Cardiac muscle cell (in vitro differentiated cells and primary cell): ENCODE results near the gene ACIN1. TPM values are rescaled to one million over a fixed set of nuclear protein-coding genes. Genes with fewer than 3 reads are reported as not detected.
A peak's percentile ranks its signal among the peaks of the same experiment; 100 is the strongest.

ENCODE experiments used
- DNase-seq, 2 donors: peaks; one replicate each; pipeline versions ENCODE4 v3.0.0 to v3.0.0-alpha.2; 2010 to 2017; ENCODE audit warnings: low read depth in 1 of 2, low spot score in 1 of 2
- H3K27ac ChIP-seq: fragments of 200-600 bp; sonication (generic); 2 replicates; pipeline ENCODE4 v1.5.1; 2016
- H3K27me3 ChIP-seq: fragments of 200-600 bp; sonication (generic); 2 replicates; pipeline ENCODE4 v1.6.0; 2016; ENCODE audit warnings: control low read depth
- H3K36me3 ChIP-seq: fragments of 200-600 bp; sonication (generic); 2 replicates; pipeline ENCODE4 v1.5.1; 2016; ENCODE audit warnings: control low read depth
- H3K4me1 ChIP-seq: fragments of 200-600 bp; sonication (generic); 2 replicates; pipeline ENCODE4 v1.8.1; 2017; ENCODE audit warnings: low read depth, mild to moderate bottlenecking, mixed run types
- H3K4me3 ChIP-seq: fragments of 200-600 bp; sonication (generic); 2 replicates; pipeline ENCODE4 v1.5.1; 2016; ENCODE audit warnings: mild to moderate bottlenecking
- H3K9me3 ChIP-seq: fragments of 200-600 bp; sonication (generic); 2 replicates; pipeline ENCODE4 v1.5.1; 2017; ENCODE audit warnings: low read depth, mild to moderate bottlenecking, control low read depth
- polyA plus RNA-seq: library from polyadenylated mRNA; unstranded; fragments of >200 nt; fragmentation: Nextera tagmentation; extraction: Ambion mirVana; gene quantifications from 2 replicates; pipeline ENCODE4 v1.2.1, GENCODE V29; 2016
- total RNA-seq: library from RNA; depleted of rRNA; stranded (reverse); fragments of >200 nt; gene quantifications from 2 replicates; pipeline ENCODE4 v1.2.3, GENCODE V29; 2016
- TF ChIP-seq, protein P1 (sequence below): IDR thresholded peaks from 2 replicates; pipeline ENCODE4 v1.5.1; 2012; ENCODE audit warnings: low read depth, mild to moderate bottlenecking, low read length

ACIN1 gene
- total and polyA plus RNA-seq, 2 experiments from 2014 or later: 41.0 to 151 TPM

DNA sequence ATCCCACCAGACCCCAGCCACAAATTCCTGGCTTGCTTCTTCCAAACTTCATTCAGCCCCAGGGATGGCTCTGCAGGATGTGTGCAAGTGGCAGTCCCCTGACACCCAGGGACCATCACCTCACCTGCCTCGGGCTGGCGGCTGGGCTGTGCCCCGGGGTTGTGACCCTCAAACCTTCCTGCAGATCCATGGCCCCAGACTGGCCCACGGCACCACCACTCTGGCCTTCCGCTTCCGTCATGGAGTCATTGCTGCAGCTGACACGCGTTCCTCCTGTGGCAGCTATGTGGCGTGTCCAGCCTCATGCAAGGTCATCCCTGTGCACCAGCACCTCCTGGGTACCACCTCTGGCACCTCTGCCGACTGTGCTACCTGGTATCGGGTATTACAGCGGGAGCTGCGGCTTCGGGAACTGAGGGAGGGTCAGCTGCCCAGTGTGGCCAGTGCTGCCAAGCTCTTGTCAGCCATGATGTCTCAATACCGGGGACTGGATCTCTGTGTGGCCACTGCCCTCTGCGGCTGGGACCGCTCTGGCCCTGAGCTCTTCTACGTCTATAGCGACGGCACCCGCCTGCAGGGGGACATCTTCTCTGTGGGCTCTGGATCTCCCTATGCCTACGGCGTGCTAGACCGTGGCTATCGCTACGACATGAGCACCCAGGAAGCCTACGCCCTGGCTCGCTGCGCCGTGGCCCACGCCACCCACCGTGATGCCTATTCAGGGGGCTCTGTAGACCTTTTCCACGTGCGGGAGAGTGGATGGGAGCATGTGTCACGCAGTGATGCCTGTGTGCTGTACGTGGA is 52.6 kb downstream of the ACIN1 start, which contains the start of gene PSMB11:
Gene PSMB11 (plus strand): TSS at position 51 of the 804 bp plus-strand sequence. CDS start 14 bp downstream, at position 65.
- no peak for DNase-seq
- H3K27ac ChIP-seq: no peak within 1 kb of the TSS
- no peaks in the 10 kb centered on the region for H3K4me1 ChIP-seq
- no peaks in the 10 kb centered on the region for H3K36me3 ChIP-seq
- no peak within 1 kb of the TSS for H3K4me3 ChIP-seq
- H3K9me3 ChIP-seq: no peaks in the 10 kb centered on the region
- TF ChIP-seq, protein P1, sequence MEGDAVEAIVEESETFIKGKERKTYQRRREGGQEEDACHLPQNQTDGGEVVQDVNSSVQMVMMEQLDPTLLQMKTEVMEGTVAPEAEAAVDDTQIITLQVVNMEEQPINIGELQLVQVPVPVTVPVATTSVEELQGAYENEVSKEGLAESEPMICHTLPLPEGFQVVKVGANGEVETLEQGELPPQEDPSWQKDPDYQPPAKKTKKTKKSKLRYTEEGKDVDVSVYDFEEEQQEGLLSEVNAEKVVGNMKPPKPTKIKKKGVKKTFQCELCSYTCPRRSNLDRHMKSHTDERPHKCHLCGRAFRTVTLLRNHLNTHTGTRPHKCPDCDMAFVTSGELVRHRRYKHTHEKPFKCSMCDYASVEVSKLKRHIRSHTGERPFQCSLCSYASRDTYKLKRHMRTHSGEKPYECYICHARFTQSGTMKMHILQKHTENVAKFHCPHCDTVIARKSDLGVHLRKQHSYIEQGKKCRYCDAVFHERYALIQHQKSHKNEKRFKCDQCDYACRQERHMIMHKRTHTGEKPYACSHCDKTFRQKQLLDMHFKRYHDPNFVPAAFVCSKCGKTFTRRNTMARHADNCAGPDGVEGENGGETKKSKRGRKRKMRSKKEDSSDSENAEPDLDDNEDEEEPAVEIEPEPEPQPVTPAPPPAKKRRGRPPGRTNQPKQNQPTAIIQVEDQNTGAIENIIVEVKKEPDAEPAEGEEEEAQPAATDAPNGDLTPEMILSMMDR: no peak
- H3K27me3 ChIP-seq: no peaks in the 10 kb centered on the region

DNA sequence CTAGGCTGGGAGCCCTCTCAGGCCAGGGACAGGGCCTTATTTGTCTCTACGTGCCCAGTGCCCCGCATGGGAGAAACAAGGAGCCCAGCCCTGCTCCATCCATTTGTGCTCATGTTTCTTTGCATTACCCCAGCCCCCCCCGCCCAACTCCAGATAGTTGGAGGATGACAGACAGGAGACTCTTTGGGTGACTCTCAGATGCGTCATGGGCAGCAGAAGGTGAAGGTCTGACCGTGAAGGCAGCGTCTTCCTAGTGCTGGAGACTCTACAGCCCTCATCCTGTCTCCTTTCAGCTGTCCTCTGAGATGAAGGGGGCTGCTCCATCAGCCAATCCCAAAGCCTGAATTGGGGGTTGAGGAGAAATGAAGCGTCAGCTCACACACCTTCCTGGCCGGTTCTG is 53.2 kb downstream of the ACIN1 start:
- Histone ChIP-seq H3K27ac (no peak overlapping the region), H3K27me3 (no peaks in the 10 kb centered on the region), H3K9me3 (no peaks in the 10 kb centered on the region), H3K36me3 (no peaks in the 10 kb centered on the region), H3K4me1 (no peaks in the 10 kb centered on the region), H3K4me3 (no peak overlapping the region)
- DNase-seq: no peak
- TF ChIP-seq, protein P1: no peak

DNA sequence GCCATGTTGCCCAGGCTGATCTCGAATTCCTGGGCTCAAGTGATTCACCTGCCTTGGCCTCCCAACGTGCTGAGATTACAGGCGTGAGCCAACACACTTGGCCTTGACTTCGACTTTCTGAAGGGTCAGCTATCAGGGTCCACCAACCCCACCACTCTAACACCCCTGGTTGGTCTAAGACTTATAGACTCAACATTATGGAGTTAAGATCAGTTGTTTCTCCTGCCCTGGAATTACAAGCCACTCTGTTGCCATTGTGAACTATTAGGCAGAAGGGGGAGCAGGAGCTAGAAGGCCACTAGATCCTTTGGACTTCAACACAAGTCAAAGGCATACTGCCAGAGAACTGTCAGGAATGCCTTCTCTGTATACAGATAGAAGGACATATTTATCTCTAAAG is 54.8 kb downstream of the ACIN1 start:
- Histone ChIP-seq H3K4me3 (no peak overlapping the region), H3K36me3 (no peaks in the 10 kb centered on the region), H3K4me1 (peaks cover 4% of the 10 kb centered on the region), H3K27ac (no peak overlapping the region), H3K27me3 (no peaks in the 10 kb centered on the region), H3K9me3 (no peaks in the 10 kb centered on the region)
- TF ChIP-seq, protein P1: no peak
- DNase-seq: no peak

DNA sequence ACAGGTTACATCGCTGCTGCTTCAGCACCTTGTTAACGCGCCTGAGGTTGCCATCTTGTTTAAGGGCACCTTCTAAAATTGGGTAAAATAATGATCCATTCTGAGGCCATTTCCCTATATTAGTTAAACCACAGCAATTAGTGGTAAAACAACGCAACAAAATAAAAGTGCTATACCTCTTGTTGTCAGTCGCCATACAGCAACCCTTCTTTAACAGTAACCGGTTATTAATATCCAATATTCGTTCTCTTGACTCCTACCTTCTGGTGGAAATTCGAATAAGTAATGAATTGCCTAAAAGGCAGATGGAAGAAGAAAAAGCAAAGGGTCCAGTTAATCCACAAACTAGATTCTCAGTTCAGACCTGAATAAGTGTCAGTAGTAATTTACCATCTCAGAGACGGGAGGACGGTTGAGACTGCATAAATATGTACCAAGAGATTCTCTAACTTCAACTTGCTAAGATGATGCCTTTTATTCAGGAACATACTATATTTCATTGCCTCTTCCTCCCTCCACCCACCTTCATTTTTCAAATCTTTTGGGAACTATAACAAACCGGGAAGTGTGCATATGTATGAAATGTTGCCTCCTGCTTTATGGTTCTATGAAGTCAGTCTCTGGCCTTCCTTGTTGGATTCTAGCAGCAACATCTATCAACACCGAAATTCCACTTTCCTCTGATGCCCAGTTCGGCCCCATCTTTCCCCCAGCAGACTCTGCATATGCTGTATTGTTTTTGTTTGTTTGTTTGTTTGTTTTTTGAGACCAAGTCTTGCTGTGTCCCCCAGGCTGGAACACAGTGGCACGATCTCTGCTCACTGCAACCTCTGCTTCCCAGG is 59.4 kb downstream of the ACIN1 start:
- Histone ChIP-seq H3K27ac (peak overlapping the region; percentile 97), H3K27me3 (no peaks in the 10 kb centered on the region), H3K4me1 (peaks cover 8% of the 10 kb centered on the region), H3K36me3 (peaks cover 20% of the 10 kb centered on the region), H3K4me3 (peak overlapping the region; percentile 80), H3K9me3 (no peaks in the 10 kb centered on the region)
- TF ChIP-seq, protein P1: no peak
- no peak for DNase-seq

DNA sequence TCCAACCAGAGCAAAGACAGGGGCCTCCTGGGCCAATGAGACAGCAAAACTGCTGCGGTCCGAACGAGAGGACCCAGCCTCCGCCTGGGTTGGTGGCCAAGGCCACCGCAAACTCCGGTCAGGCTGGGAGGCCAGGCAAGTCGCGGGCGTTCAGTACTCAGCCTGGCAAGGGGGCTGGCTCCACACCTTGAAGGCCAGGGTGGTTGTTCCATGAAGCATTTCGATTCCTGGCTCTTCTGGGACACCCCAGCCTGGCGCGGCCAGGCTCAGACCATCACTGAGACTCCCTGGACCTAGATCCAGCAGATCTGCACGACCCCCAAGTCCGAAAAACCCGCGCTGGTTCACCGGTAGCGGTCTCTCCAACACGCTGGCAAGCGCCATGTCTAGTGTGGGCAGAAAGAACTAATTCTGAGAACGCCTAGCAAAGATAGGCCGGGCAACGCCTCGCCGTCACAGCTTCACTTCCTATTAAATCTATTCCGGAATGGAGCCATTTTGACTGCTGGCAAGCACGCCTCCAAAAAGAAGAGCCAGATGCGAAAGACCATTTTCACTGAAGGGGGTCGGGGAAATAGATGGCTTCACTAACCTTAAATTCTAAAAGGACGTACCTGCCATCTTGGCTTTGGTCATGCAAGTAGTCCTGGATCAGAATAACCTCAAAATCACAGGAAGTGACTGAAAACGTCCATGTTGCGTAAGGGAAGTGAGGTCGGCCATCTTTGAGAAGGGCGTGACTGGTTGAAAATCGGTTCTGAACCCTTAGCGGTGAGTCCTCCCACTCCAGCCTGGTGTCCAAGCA is 60.2 kb downstream of the ACIN1 start, which contains the start of gene PSMB5:
Gene PSMB5 (minus strand): TSS at position 403 of the 805 bp plus-strand sequence. CDS start 19 bp downstream, at position 384.
- peak; percentile 95 to 96 for DNase-seq
- Histone ChIP-seq H3K36me3 (peaks cover 23% of the 10 kb centered on the region), H3K27me3 (no peaks in the 10 kb centered on the region), H3K27ac (peak within 1 kb of the TSS; percentile 97), H3K4me3 (peak within 1 kb of the TSS; percentile 80), H3K9me3 (no peaks in the 10 kb centered on the region), H3K4me1 (peaks cover 8% of the 10 kb centered on the region)
- TF ChIP-seq, protein P1: no peak
